Caco-2 (cell line): Measurements from ENCODE around the gene PRCP. TPM values are rescaled to one million over a fixed set of nuclear protein-coding genes. Genes with fewer than 3 reads are reported as not detected.
A peak's percentile ranks its signal among the peaks of the same experiment; 100 is the strongest.

Experiments used
- BruUV-seq: library from RNA; stranded (reverse); fragments of 400-500 nt; replicated peaks from 2 replicates; lab custom pipeline; 2021; lab: Mats Ljungman, UMichigan
- CTCF ChIA-PET: fragments of 300-600 bp; sonication (Branson Sonifier 250); formaldehyde crosslinking; loops from one replicate; lab custom pipeline; 2022; ENCODE audit warnings: antibody characterized with exemption; lab: Charles Lee
- POLR2A ChIA-PET: fragments of 300-600 bp; sonication (Branson Sonifier 250); formaldehyde crosslinking; loops from one replicate; lab custom pipeline; 2022; ENCODE audit warnings: antibody characterized with exemption; lab: Charles Lee
- DNase-seq, 2 experiments: peaks; one replicate each; pipeline versions ENCODE4 v3.0.0 to v3.0.0-alpha.2; 2020 to 2022
- H3K27me3 ChIP-seq: replicated peaks from 2 replicates; pipeline ENCODE4 v1.6.0; 2011; ENCODE audit warnings: low read length; ENCODE audit not compliant: control insufficient read depth, insufficient read depth
- H3K36me3 ChIP-seq: 2 replicates; pipeline ENCODE4 v1.5.1; 2011; ENCODE audit warnings: low read length; ENCODE audit not compliant: control insufficient read depth, insufficient read depth
- H3K4me1 ChIP-seq: fragments of 250-450 bp; sonication (Bioruptor Pico); 2 replicates; pipeline ENCODE4 v1.5.1; 2020; ENCODE audit warnings: mild to moderate bottlenecking
- H3K4me3 ChIP-seq: 2 replicates; pipeline ENCODE4 v1.5.1; 2011; ENCODE audit warnings: low read depth, mild to moderate bottlenecking, control low read depth, low read length
- H3K9me3 ChIP-seq: fragments of 250-450 bp; sonication (Bioruptor Pico); 2 replicates; pipeline ENCODE4 v1.5.1; 2020; ENCODE audit warnings: mild to moderate bottlenecking, moderate library complexity
- H3K27ac Mint-ChIP-seq: one replicate; pipeline ENCODE4 v1.8.0; 2022; ENCODE audit warnings: mixed read lengths; ENCODE audit not compliant: unreplicated experiment
- H3K27me3 Mint-ChIP-seq: one replicate; pipeline ENCODE4 v1.8.0; 2022; ENCODE audit warnings: mixed read lengths; ENCODE audit not compliant: insufficient read depth, unreplicated experiment
- H3K36me3 Mint-ChIP-seq: one replicate; pipeline ENCODE4 v1.8.0; 2022; ENCODE audit warnings: mild to moderate bottlenecking, mixed read lengths; ENCODE audit not compliant: insufficient read depth, unreplicated experiment
- H3K4me1 Mint-ChIP-seq: one replicate; pipeline ENCODE4 v1.8.0; 2022; ENCODE audit warnings: low read depth, mixed read lengths; ENCODE audit not compliant: unreplicated experiment
- H3K4me3 Mint-ChIP-seq: one replicate; pipeline ENCODE4 v1.8.0; 2022; ENCODE audit warnings: mild to moderate bottlenecking, moderate library complexity, mixed read lengths; ENCODE audit not compliant: unreplicated experiment
- H3K9me3 Mint-ChIP-seq: one replicate; pipeline ENCODE4 v1.8.0; 2022; ENCODE audit warnings: mixed read lengths; ENCODE audit not compliant: unreplicated experiment
- intact Hi-C: fragments of 100-400 bp; cut with micrococcal nuclease; formaldehyde crosslinking; loops from one replicate; pipeline ENCODE4 v1.10.0; 2022; ENCODE audit not compliant: unreplicated experiment
- total RNA-seq: library from RNA; stranded (reverse); gene quantifications from 2 replicates; pipeline ENCODE4 v1.2.3, GENCODE V29; 2022
- TF ChIP-seq, protein P1 (sequence below), 2 experiments: fragments of 200-600 bp in 1 of 2; IDR thresholded peaks; 1 replicate in 1 of 2; 2 replicates in 1 of 2; pipeline versions ENCODE4 v1.5.1 to v1.8.0; 2011 to 2022; ENCODE audit warnings: antibody characterized with exemption in 1 of 2, control low read depth in 1 of 2, inconsistent platforms in 1 of 2, low read depth in 1 of 2, low read length in 1 of 2, mild to moderate bottlenecking in 1 of 2, moderate library complexity in 1 of 2; ENCODE audit not compliant: insufficient read depth in 1 of 2, severe bottlenecking in 1 of 2, unreplicated experiment in 1 of 2

Gene PRCP
- total RNA-seq, 1 experiment from 2014 or later = 107 TPM

DNA sequence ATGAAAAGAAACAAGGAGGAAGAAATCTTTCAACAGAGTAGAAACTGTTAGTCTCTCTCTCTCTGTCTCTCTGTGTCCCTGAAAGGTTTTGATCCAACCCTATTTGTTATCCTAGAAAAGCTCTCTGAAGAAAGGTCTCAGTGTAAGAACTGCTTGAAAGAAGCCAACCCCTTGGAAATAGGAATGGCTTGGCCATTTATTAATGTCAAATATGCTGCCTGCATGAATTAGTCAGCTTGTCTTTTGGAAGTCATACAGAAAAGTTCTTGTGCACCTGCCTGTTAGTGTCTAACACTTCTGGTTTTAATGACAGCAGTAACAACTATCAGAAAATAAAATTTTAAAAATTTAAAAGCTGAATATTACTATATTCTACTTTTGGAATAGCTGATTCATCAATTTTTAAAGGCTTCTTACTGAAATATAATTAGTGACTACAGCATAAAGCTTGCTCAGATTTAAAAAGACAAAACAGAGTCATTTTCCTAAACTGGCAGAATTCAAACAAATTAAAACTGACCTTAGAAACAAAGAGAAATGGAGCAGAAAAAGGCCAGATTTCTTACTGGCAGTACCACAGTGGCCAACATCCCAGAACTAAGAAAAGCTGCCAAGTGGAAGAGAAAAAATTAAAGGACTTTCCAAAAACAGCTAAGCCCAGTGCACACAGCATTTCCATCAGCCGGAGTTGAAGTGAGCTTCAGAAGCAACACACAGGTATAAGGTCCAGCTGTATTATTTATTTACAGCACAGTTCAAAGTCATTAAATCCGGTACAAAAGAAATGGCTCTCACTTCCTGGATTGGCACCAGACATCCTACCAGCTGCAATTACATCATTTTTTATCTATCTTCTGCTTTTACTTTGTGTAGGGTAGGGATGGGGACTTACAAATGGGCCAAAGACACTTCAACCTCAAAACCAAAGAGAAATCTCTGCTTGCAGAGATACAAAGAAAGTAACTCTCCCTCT lies 76.3 kb downstream of the PRCP start:
- Histone ChIP-seq H3K27me3 (no peaks in the 10 kb centered on the region), H3K9me3 (no peaks in the 10 kb centered on the region), H3K4me1 (peaks cover 8% of the 10 kb centered on the region), H3K36me3 (no peaks in the 10 kb centered on the region), H3K4me3 (no peak overlapping the region)
- Mint-ChIP-seq H3K27me3 (no peaks in the 10 kb centered on the region), H3K36me3 (no peaks in the 10 kb centered on the region), H3K27ac (no peak overlapping the region), H3K9me3 (no peaks in the 10 kb centered on the region), H3K4me1 (peaks cover 11% of the 10 kb centered on the region), H3K4me3 (no peak overlapping the region)
- no TSS peak for BruUV-seq
- TF ChIP-seq, protein P1, sequence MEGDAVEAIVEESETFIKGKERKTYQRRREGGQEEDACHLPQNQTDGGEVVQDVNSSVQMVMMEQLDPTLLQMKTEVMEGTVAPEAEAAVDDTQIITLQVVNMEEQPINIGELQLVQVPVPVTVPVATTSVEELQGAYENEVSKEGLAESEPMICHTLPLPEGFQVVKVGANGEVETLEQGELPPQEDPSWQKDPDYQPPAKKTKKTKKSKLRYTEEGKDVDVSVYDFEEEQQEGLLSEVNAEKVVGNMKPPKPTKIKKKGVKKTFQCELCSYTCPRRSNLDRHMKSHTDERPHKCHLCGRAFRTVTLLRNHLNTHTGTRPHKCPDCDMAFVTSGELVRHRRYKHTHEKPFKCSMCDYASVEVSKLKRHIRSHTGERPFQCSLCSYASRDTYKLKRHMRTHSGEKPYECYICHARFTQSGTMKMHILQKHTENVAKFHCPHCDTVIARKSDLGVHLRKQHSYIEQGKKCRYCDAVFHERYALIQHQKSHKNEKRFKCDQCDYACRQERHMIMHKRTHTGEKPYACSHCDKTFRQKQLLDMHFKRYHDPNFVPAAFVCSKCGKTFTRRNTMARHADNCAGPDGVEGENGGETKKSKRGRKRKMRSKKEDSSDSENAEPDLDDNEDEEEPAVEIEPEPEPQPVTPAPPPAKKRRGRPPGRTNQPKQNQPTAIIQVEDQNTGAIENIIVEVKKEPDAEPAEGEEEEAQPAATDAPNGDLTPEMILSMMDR (IDR thresholded peaks at IDR 0.05; ENCODE audit: insufficient read depth in 1 of 2, low read depth in 1 of 2, low read length in 1 of 2, severe bottlenecking in 1 of 2, unreplicated experiment in 1 of 2) = no peak
- no peak for DNase-seq
- CTCF ChIA-PET = no interaction called here
- POLR2A ChIA-PET = interaction anchor here (0.5 kb wide), 1 partner anchor 335 kb away, joined by 3 read pairs; no protein-coding TSS in a partner anchor
- intact Hi-C loops = no loop called here

DNA sequence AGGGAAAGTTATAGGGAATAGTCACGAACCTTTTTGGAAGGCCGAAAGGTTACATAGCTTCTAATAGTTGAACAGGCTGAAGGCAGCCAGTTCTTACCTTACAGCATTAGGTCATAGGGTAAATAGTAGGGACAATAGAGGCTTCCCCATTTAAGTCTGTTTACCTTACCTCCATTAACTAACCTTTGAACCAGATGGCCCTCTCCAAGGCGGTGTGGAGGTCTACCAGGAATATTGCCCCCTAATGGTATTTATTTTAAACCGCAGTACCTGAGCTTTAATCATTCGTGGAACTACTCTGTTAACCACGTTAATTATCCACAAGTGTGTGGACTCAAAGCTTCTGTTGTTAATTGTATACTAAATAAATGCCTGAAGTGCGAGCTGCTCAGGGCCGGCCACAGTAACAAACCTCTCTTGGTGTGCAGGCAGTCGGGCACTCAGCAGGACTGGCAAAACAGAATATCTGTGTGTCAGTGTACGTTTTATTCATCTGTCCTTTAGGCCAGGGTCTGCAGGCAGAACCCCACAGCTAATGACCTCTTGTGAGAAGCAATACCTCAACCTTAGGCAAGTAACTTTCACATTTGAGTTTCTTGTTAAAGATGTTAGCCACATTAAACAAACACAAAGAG lies 81.7 kb downstream of the PRCP start:
- no peak overlapping the region for H3K4me3 ChIP-seq

More for the DNA sequence above, 81.7 kb downstream of the PRCP start:
- CTCF ChIA-PET = interaction anchor here (0.6 to 1.2 kb wide), 4 partner anchors 42 to 338 kb away, joined by 3 to 12 read pairs (median 3); no protein-coding TSS in a partner anchor
- no peaks in the 10 kb centered on the region for H3K36me3 Mint-ChIP-seq
- POLR2A ChIA-PET = no interaction called here
- no peaks in the 10 kb centered on the region for H3K27me3 Mint-ChIP-seq
- peaks cover 15% of the 10 kb centered on the region for H3K4me1 ChIP-seq
- H3K9me3 Mint-ChIP-seq = no peaks in the 10 kb centered on the region
- peaks cover 11% of the 10 kb centered on the region for H3K4me1 Mint-ChIP-seq
- intact Hi-C loops = loop anchor here (1.0 kb wide), 2 partner anchors 43 to 100 kb away; no protein-coding TSS in a partner anchor
- peak; percentile 56 to 64 for DNase-seq
- no TSS peak for BruUV-seq
- no peaks in the 10 kb centered on the region for H3K36me3 ChIP-seq
- TF ChIP-seq, protein P1 (IDR thresholded peaks at IDR 0.05; ENCODE audit: insufficient read depth in 1 of 2, low read depth in 1 of 2, low read length in 1 of 2, severe bottlenecking in 1 of 2, unreplicated experiment in 1 of 2) = peak; percentile 29 to 43
- no peak overlapping the region for H3K4me3 Mint-ChIP-seq
- H3K27ac Mint-ChIP-seq = peak overlapping the region; percentile 64
- H3K27me3 ChIP-seq = no peaks in the 10 kb centered on the region
- H3K9me3 ChIP-seq = no peaks in the 10 kb centered on the region
